K562 (cell line): ENCODE measurements around the gene AKT3. TPM values are rescaled to one million over a fixed set of nuclear protein-coding genes. Genes with fewer than 3 reads are reported as not detected.

Experiments used
- ATAC-seq: fragments of 200-7000 bp; cut with Tn5 transposase; 3 replicates; pipeline ENCODE4 v1.9.1; 2020; ENCODE audit warnings: moderate library complexity
- BruUV-seq: library from RNA; stranded (reverse); fragments of 400-500 nt; replicated peaks from 2 replicates; lab custom pipeline; 2021; lab: Mats Ljungman, UMichigan
- CTCF ChIA-PET: fragments of 300-600 bp; formaldehyde crosslinking; extraction: SDS; loops from one replicate; lab custom pipeline; 2021; ENCODE audit warnings: low intra/inter-chr PET ratio; lab: Yijun Ruan, JAX
- POLR2A ChIA-PET: fragments of 300-600, 350-650 bp; sonication (Branson Sonifier 250); formaldehyde crosslinking; extraction: SDS; loops from one replicate; lab custom pipeline; 2021; ENCODE audit warnings: antibody characterized with exemption, inconsistent platforms; lab: Yijun Ruan, JAX
- DNase-seq, 4 experiments: peaks; one replicate each; pipeline versions ENCODE4 v3.0.0 to v3.0.0-alpha.2; 2011 to 2018; ENCODE audit warnings: low spot score in 3 of 4, mixed read lengths in 3 of 4; ENCODE audit errors: extremely low read depth in 1 of 4
- FAIRE-seq: peaks from 2 replicates; lab custom pipeline; 2011; peaks lifted over from hg19 to GRCh38; lab: Jason Lieb, UNC
- H2AFZ ChIP-seq: 2 replicates; pipeline ENCODE4 v1.6.0; 2011; ENCODE audit warnings: low read depth, low read length, control low read depth, inconsistent platforms
- H3K27ac ChIP-seq: fragments of 200-600 bp; 3 replicates; pipeline ENCODE4 v1.8.0; 2011; ENCODE audit warnings: low read depth, mild to moderate bottlenecking, control low read depth, inconsistent platforms, low read length, moderate library complexity, mixed read lengths; ENCODE audit errors: extremely low read depth
- H3K27me3 ChIP-seq, 2 experiments: fragments of 300-600 bp in 1 of 2; 2 replicates in 1 of 2; 3 replicates in 1 of 2; pipeline versions ENCODE4 v1.6.0 to v1.8.0; 2011; ENCODE audit warnings: inconsistent platforms in 2 of 2, low read length in 2 of 2, mild to moderate bottlenecking in 1 of 2, mixed read lengths in 1 of 2, moderate library complexity in 1 of 2; ENCODE audit not compliant: control insufficient read depth in 2 of 2, insufficient read depth in 2 of 2
- H3K36me3 ChIP-seq: fragments of 300-600 bp; 3 replicates; pipeline ENCODE4 v1.8.0; 2011; ENCODE audit warnings: mild to moderate bottlenecking, low read length, inconsistent platforms; ENCODE audit not compliant: control insufficient read depth, insufficient read depth
- H3K4me1 ChIP-seq, 2 experiments: fragments of 200-600 bp in 1 of 2; replicated peaks in 1 of 2; 2 replicates in 1 of 2; 3 replicates in 1 of 2; pipeline versions ENCODE4 v1.5.1 to v1.8.0; 2011; ENCODE audit warnings: inconsistent platforms in 2 of 2, low read length in 2 of 2, mild to moderate bottlenecking in 1 of 2, mixed read lengths in 1 of 2, moderate library complexity in 1 of 2; ENCODE audit not compliant: control insufficient read depth in 2 of 2, insufficient read depth in 2 of 2
- H3K4me2 ChIP-seq: 2 replicates; pipeline ENCODE4 v1.6.1; 2011; ENCODE audit warnings: low read length, control low read depth, inconsistent platforms, mixed read lengths; ENCODE audit not compliant: insufficient read depth
- H3K4me3 ChIP-seq: fragments of 200-600 bp; sonication (generic), shearing (Covaris generic); 2 replicates; pipeline ENCODE4 v1.5.1; 2016; ENCODE audit warnings: control low read depth, inconsistent platforms
- H3K79me2 ChIP-seq: fragments of 200-600 bp; 3 replicates; pipeline ENCODE4 v1.8.0; 2011; ENCODE audit warnings: low read length, inconsistent platforms; ENCODE audit not compliant: control insufficient read depth, insufficient read depth
- H3K9ac ChIP-seq, 2 experiments: 2 replicates each; pipeline versions ENCODE4 v1.6.0 to v1.6.1; 2011; ENCODE audit warnings: low read depth in 2 of 2, low read length in 2 of 2, control low read depth in 1 of 2, inconsistent platforms in 1 of 2, mild to moderate bottlenecking in 1 of 2, mixed read lengths in 1 of 2; ENCODE audit not compliant: insufficient read depth in 1 of 2
- H3K9me1 ChIP-seq: one replicate; pipeline ENCODE4 v1.6.0; 2011; ENCODE audit warnings: inconsistent platforms, mild to moderate bottlenecking, low read length, moderate library complexity; ENCODE audit not compliant: control insufficient read depth, insufficient read depth
- H3K9me3 ChIP-seq: replicated peaks from 2 replicates; pipeline ENCODE4 v1.5.1; 2011; ENCODE audit warnings: low read depth, low read length, inconsistent platforms; ENCODE audit not compliant: control insufficient read depth, insufficient read depth
- H4K20me1 ChIP-seq: replicated peaks from 2 replicates; pipeline ENCODE4 v1.6.1; 2011; ENCODE audit warnings: low read length, inconsistent platforms, mixed read lengths; ENCODE audit not compliant: control insufficient read depth, insufficient read depth
- FOXP1 ChIP-seq: sonication (generic); formaldehyde crosslinking; IDR thresholded peaks from 2 replicates; pipeline ENCODE4 v1.8.0; 2022; ENCODE audit warnings: mild to moderate bottlenecking, missing genetic modification reagents
- HDAC3 ChIP-seq: fragments of 450-650 bp; IDR thresholded peaks from 2 replicates; pipeline ENCODE4 v1.6.1; 2018; ENCODE audit warnings: borderline replicate concordance, mild to moderate bottlenecking, moderate library complexity; ENCODE audit not compliant: partially characterized antibody
- KLF6 ChIP-seq: fragments of 250-450 bp; sonication (Bioruptor Pico); IDR thresholded peaks from 2 replicates; pipeline ENCODE4 v1.4.0; 2020; ENCODE audit warnings: mild to moderate bottlenecking, moderate library complexity, borderline replicate concordance
- MEF2A ChIP-seq: IDR thresholded peaks from 2 replicates; pipeline ENCODE4 v1.6.1; 2011; ENCODE audit warnings: low read depth, mild to moderate bottlenecking, low read length, moderate library complexity; ENCODE audit not compliant: control insufficient read depth
- MXI1 ChIP-seq: IDR thresholded peaks from 2 replicates; pipeline ENCODE4 v1.6.1; 2011; ENCODE audit warnings: low read depth, mild to moderate bottlenecking, improper control_type of control experiment, low read length
- NFATC3 ChIP-seq: fragments of 450-650 bp; IDR thresholded peaks from 2 replicates; pipeline ENCODE4 v1.6.1; 2017; ENCODE audit warnings: mild to moderate bottlenecking
- NR0B1 ChIP-seq: fragments of 450-650 bp; IDR thresholded peaks from one replicate; pipeline ENCODE4 v1.6.1; 2018; ENCODE audit warnings: mild to moderate bottlenecking, moderate library complexity; ENCODE audit not compliant: partially characterized antibody
- PTRF ChIP-seq: fragments of 450-650 bp; IDR thresholded peaks from 2 replicates; pipeline ENCODE4 v1.6.1; 2016; ENCODE audit warnings: mild to moderate bottlenecking, missing genetic modification characterization, missing compliant biosample characterization
- SAFB ChIP-seq: fragments of 200-400 bp; formaldehyde crosslinking; IDR thresholded peaks from 2 replicates; pipeline ENCODE4 v1.6.1; 2017; ENCODE audit warnings: low read depth, low read length, borderline replicate concordance
- ZNF165 ChIP-seq: fragments of 250-450 bp; sonication (Bioruptor Pico); IDR thresholded peaks from 2 replicates; pipeline ENCODE4 v1.4.0; 2020; ENCODE audit warnings: borderline replicate concordance
- WGBS: fragments of 100-300 bp; shearing (Covaris generic); methylation state at CpG from one replicate; pipeline ENCODE4 v1.1.6; 2016; ENCODE audit warnings: low coverage, mixed read lengths; ENCODE audit not compliant: insufficient coverage; ENCODE audit errors: missing lambda C conversion rate; 5-methylcytosine and 5-hydroxymethylcytosine counted together
- in situ Hi-C: fragments of 300-500 bp; cut with MboI; formaldehyde crosslinking; loops from 4 replicates; pipeline ENCODE4 v1.15.0; 2018; ENCODE audit warnings: inconsistent platforms, mixed read lengths
- intact Hi-C: fragments of 100-400 bp; cut with micrococcal nuclease; formaldehyde crosslinking; loops from 2 replicates; pipeline ENCODE4 v1.14.2; 2022
- polyA plus RNA-seq, 8 experiments: library from polyadenylated mRNA; depleted of rRNA in 4 of 8; stranded (reverse) in 5 of 8; unstranded in 3 of 8; fragments of >200 nt; fragmentation: Nextera tagmentation in 2 of 8; fragmentation: Illumina TruSeq in 1 of 8; extraction: Ambion mirVana in 2 of 8; extraction: Trizol in 1 of 8; gene quantifications; 2 replicates each; pipeline versions ENCODE4 v1.2.1 to v1.2.3, GENCODE V29; 2011 to 2014; ENCODE audit warnings: inconsistent platforms in 1 of 8, missing spikeins in 1 of 8
- total RNA-seq, 7 experiments: library from RNA; depleted of rRNA in 6 of 7; stranded (reverse); fragments of >200 nt in 6 of 7; fragmentation: Illumina TruSeq in 2 of 7; extraction: Trizol in 2 of 7; gene quantifications; 2 replicates each; pipeline versions ENCODE4 v1.2.1 to v1.2.3, GENCODE V29; 2011 to 2021; ENCODE audit warnings: low replicate concordance in 1 of 7
- TF ChIP-seq, protein P1 (sequence below): fragments of 250-450 bp; sonication (Bioruptor Pico); IDR thresholded peaks from 2 replicates; pipeline ENCODE4 v1.4.0; 2020; ENCODE audit warnings: mild to moderate bottlenecking, moderate library complexity
- TF ChIP-seq, protein P2 (sequence below): IDR thresholded peaks from 2 replicates; pipeline ENCODE4 v1.6.1; 2011; ENCODE audit warnings: borderline replicate concordance, low read depth, mild to moderate bottlenecking, moderate library complexity, low read length; ENCODE audit not compliant: insufficient read depth, poor library complexity, severe bottlenecking

The AKT3 gene
- total and polyA plus RNA-seq, 9 of the 15 experiments (the other 6 are each of a cell fraction or from before 2014, with no cell fraction given), result 0.04 to 0.54 (median 0.18) TPM; not detected in 1

DNA sequence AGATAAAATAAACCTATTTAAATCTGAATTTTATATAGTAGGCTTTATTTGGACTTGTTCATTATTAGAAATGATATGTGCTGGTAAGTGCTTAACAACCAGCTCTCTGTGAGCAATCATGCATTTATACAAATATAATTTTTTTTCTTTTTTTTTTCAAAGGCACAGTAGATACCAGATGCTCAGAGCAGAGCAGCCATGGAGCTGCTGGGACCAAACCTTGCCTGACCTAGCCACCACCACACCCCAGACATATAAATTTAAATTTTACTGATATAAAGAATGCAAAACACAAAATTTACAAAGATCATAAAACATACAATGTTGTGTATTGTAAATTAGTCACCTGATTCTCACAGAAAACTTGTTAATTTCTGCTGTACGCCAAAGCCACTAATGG lies 303.6 kb downstream of the AKT3 start:
- no peak overlapping the region for H3K4me3 ChIP-seq
- H2AFZ ChIP-seq, result no peak overlapping the region
- no TSS peak for BruUV-seq
- no peaks in the 10 kb centered on the region for H3K79me2 ChIP-seq
- H3K9ac ChIP-seq, result no peak overlapping the region
- DNase-seq, result no peak
- CTCF ChIA-PET, result no interaction called here
- no peaks in the 10 kb centered on the region for H3K36me3 ChIP-seq
- H3K4me1 ChIP-seq, result no peaks in the 10 kb centered on the region
- H3K9me1 ChIP-seq, result no peaks in the 10 kb centered on the region
- no peaks in the 10 kb centered on the region for H3K27me3 ChIP-seq
- H4K20me1 ChIP-seq, result no peaks in the 10 kb centered on the region
- no peak for FAIRE-seq
- no peak overlapping the region for H3K27ac ChIP-seq
- no peaks in the 10 kb centered on the region for H3K9me3 ChIP-seq
- WGBS, result 0% methylated on average over 1 of the region's 1 CpG
- POLR2A ChIA-PET, result interaction anchor here (0.6 kb wide), 1 partner anchor 27 kb away, joined by 3 read pairs; no protein-coding TSS in a partner anchor
- H3K4me2 ChIP-seq, result no peak overlapping the region
- in situ Hi-C loops, result no loop called here
- intact Hi-C loops, result no loop called here
- no peak for ATAC-seq
- TF ChIP-seq MEF2A, result no peak
- no peak for TF ChIP-seq PTRF (tag)
- TF ChIP-seq, protein P1, sequence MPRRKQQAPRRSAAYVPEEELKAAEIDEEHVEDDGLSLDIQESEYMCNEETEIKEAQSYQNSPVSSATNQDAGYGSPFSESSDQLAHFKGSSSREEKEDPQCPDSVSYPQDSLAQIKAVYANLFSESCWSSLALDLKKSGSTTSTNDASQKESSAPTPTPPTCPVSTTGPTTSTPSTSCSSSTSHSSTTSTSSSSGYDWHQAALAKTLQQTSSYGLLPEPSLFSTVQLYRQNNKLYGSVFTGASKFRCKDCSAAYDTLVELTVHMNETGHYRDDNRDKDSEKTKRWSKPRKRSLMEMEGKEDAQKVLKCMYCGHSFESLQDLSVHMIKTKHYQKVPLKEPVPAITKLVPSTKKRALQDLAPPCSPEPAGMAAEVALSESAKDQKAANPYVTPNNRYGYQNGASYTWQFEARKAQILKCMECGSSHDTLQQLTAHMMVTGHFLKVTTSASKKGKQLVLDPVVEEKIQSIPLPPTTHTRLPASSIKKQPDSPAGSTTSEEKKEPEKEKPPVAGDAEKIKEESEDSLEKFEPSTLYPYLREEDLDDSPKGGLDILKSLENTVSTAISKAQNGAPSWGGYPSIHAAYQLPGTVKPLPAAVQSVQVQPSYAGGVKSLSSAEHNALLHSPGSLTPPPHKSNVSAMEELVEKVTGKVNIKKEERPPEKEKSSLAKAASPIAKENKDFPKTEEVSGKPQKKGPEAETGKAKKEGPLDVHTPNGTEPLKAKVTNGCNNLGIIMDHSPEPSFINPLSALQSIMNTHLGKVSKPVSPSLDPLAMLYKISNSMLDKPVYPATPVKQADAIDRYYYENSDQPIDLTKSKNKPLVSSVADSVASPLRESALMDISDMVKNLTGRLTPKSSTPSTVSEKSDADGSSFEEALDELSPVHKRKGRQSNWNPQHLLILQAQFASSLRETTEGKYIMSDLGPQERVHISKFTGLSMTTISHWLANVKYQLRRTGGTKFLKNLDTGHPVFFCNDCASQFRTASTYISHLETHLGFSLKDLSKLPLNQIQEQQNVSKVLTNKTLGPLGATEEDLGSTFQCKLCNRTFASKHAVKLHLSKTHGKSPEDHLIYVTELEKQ (CRISPR knock-in tag), result no peak
- TF ChIP-seq MXI1, result no peak
- no peak for TF ChIP-seq FOXP1 (CRISPR knock-in tag)
- no peak for TF ChIP-seq NR0B1
- no peak for TF ChIP-seq KLF6 (CRISPR knock-in tag)
- TF ChIP-seq, protein P2, sequence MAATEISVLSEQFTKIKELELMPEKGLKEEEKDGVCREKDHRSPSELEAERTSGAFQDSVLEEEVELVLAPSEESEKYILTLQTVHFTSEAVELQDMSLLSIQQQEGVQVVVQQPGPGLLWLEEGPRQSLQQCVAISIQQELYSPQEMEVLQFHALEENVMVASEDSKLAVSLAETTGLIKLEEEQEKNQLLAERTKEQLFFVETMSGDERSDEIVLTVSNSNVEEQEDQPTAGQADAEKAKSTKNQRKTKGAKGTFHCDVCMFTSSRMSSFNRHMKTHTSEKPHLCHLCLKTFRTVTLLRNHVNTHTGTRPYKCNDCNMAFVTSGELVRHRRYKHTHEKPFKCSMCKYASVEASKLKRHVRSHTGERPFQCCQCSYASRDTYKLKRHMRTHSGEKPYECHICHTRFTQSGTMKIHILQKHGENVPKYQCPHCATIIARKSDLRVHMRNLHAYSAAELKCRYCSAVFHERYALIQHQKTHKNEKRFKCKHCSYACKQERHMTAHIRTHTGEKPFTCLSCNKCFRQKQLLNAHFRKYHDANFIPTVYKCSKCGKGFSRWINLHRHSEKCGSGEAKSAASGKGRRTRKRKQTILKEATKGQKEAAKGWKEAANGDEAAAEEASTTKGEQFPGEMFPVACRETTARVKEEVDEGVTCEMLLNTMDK, result no peak
- TF ChIP-seq NFATC3, result no peak
- TF ChIP-seq SAFB, result no peak
- TF ChIP-seq HDAC3, result no peak
- no peak for TF ChIP-seq ZNF165 (CRISPR knock-in tag)
